ENCODE results near the gene VAMP2. TPM values are rescaled to one million over a fixed set of nuclear protein-coding genes. Genes with fewer than 3 reads are reported as not detected.
A peak's percentile ranks its signal among the peaks of the same experiment; 100 is the strongest.

The VAMP2 gene
- total and polyA plus RNA-seq, 10 of the 15 experiments (the other 5 are each of a cell fraction or from before 2014, with no cell fraction given) = 3.0 to 35.2 (median 25.0) TPM

DNA sequence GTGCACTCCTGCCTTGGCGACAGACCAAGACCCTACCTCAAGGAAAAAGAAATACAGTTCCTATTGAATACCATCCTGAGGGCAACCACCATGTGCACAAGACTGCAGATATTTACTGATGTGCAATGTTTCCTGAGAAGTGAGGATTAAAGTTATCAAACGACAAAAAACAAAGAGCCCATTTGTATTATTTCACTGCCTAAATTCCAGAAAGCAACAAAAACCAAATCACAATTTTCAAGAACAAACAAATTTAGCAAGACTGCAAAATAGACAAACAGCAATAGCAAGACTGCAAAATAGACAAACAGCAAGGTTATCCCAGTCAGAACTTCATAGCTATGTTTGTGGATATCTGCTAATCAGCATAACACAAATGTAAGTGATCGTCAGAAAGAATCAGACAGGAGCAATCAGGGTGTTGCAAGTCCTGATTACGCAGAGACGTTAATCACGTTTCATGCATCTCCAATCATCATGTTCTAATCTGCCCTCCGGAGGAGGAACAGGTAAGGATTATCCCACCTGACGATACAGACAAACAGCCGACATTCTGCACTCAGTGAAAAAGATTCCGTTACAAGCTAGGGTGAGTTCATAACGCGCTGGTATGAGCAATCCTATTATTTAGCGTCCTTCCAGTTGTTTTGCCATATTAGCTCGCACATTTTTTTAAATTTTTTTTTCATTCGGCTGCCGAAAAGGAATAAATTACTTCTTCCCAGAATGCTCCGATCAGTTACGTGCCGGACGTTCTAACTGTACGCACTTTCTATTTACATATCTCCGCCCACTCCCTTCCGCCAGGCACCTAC lies 10.5 kb upstream of the VAMP2 start (continued):
- TF ChIP-seq, protein P1, sequence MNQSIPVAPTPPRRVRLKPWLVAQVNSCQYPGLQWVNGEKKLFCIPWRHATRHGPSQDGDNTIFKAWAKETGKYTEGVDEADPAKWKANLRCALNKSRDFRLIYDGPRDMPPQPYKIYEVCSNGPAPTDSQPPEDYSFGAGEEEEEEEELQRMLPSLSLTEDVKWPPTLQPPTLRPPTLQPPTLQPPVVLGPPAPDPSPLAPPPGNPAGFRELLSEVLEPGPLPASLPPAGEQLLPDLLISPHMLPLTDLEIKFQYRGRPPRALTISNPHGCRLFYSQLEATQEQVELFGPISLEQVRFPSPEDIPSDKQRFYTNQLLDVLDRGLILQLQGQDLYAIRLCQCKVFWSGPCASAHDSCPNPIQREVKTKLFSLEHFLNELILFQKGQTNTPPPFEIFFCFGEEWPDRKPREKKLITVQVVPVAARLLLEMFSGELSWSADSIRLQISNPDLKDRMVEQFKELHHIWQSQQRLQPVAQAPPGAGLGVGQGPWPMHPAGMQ (IDR thresholded peaks at IDR 0.05; ENCODE audit: borderline replicate concordance) = peak; percentile 46; the same call in 1 of the 2 replicates
- no peak for TF ChIP-seq HDAC2 (IDR thresholded peaks at IDR 0.05)
- TF ChIP-seq, protein P2, sequence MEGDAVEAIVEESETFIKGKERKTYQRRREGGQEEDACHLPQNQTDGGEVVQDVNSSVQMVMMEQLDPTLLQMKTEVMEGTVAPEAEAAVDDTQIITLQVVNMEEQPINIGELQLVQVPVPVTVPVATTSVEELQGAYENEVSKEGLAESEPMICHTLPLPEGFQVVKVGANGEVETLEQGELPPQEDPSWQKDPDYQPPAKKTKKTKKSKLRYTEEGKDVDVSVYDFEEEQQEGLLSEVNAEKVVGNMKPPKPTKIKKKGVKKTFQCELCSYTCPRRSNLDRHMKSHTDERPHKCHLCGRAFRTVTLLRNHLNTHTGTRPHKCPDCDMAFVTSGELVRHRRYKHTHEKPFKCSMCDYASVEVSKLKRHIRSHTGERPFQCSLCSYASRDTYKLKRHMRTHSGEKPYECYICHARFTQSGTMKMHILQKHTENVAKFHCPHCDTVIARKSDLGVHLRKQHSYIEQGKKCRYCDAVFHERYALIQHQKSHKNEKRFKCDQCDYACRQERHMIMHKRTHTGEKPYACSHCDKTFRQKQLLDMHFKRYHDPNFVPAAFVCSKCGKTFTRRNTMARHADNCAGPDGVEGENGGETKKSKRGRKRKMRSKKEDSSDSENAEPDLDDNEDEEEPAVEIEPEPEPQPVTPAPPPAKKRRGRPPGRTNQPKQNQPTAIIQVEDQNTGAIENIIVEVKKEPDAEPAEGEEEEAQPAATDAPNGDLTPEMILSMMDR (IDR thresholded peaks at IDR 0.05 in 2 of 3, conservative IDR thresholded peaks at IDR 0.05 in 1 of 3; ENCODE audit: control insufficient read depth in 2 of 3, extremely low read depth in 1 of 3, insufficient read depth in 1 of 3, low read depth in 3 of 3, low read length in 3 of 3) = no peak
- TF ChIP-seq, protein P3, sequence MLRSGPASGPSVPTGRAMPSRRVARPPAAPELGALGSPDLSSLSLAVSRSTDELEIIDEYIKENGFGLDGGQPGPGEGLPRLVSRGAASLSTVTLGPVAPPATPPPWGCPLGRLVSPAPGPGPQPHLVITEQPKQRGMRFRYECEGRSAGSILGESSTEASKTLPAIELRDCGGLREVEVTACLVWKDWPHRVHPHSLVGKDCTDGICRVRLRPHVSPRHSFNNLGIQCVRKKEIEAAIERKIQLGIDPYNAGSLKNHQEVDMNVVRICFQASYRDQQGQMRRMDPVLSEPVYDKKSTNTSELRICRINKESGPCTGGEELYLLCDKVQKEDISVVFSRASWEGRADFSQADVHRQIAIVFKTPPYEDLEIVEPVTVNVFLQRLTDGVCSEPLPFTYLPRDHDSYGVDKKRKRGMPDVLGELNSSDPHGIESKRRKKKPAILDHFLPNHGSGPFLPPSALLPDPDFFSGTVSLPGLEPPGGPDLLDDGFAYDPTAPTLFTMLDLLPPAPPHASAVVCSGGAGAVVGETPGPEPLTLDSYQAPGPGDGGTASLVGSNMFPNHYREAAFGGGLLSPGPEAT (IDR thresholded peaks at IDR 0.05; ENCODE audit: low read depth) = peak; percentile 90
- peak; percentile 99 for TF ChIP-seq HDAC6 (IDR thresholded peaks at IDR 0.05; ENCODE audit: unreplicated experiment)
- peak; percentile 82; the same call in 1 of the 2 replicates for TF ChIP-seq MYB (IDR thresholded peaks at IDR 0.05; ENCODE audit: borderline replicate concordance, low read depth, low read length)
- TF ChIP-seq MTA3 (IDR thresholded peaks at IDR 0.05; ENCODE audit: borderline replicate concordance, low read length) = peak; percentile 100
- TF ChIP-seq, protein P4, sequence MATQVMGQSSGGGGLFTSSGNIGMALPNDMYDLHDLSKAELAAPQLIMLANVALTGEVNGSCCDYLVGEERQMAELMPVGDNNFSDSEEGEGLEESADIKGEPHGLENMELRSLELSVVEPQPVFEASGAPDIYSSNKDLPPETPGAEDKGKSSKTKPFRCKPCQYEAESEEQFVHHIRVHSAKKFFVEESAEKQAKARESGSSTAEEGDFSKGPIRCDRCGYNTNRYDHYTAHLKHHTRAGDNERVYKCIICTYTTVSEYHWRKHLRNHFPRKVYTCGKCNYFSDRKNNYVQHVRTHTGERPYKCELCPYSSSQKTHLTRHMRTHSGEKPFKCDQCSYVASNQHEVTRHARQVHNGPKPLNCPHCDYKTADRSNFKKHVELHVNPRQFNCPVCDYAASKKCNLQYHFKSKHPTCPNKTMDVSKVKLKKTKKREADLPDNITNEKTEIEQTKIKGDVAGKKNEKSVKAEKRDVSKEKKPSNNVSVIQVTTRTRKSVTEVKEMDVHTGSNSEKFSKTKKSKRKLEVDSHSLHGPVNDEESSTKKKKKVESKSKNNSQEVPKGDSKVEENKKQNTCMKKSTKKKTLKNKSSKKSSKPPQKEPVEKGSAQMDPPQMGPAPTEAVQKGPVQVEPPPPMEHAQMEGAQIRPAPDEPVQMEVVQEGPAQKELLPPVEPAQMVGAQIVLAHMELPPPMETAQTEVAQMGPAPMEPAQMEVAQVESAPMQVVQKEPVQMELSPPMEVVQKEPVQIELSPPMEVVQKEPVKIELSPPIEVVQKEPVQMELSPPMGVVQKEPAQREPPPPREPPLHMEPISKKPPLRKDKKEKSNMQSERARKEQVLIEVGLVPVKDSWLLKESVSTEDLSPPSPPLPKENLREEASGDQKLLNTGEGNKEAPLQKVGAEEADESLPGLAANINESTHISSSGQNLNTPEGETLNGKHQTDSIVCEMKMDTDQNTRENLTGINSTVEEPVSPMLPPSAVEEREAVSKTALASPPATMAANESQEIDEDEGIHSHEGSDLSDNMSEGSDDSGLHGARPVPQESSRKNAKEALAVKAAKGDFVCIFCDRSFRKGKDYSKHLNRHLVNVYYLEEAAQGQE (IDR thresholded peaks at IDR 0.05; ENCODE audit: low read depth, low read length) = peak; percentile 48; the same call in 1 of the 2 replicates
- TF ChIP-seq, protein P5, sequence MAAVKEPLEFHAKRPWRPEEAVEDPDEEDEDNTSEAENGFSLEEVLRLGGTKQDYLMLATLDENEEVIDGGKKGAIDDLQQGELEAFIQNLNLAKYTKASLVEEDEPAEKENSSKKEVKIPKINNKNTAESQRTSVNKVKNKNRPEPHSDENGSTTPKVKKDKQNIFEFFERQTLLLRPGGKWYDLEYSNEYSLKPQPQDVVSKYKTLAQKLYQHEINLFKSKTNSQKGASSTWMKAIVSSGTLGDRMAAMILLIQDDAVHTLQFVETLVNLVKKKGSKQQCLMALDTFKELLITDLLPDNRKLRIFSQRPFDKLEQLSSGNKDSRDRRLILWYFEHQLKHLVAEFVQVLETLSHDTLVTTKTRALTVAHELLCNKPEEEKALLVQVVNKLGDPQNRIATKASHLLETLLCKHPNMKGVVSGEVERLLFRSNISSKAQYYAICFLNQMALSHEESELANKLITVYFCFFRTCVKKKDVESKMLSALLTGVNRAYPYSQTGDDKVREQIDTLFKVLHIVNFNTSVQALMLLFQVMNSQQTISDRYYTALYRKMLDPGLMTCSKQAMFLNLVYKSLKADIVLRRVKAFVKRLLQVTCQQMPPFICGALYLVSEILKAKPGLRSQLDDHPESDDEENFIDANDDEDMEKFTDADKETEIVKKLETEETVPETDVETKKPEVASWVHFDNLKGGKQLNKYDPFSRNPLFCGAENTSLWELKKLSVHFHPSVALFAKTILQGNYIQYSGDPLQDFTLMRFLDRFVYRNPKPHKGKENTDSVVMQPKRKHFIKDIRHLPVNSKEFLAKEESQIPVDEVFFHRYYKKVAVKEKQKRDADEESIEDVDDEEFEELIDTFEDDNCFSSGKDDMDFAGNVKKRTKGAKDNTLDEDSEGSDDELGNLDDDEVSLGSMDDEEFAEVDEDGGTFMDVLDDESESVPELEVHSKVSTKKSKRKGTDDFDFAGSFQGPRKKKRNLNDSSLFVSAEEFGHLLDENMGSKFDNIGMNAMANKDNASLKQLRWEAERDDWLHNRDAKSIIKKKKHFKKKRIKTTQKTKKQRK (IDR thresholded peaks at IDR 0.05; ENCODE audit: low read depth, low read length) = peak; percentile 59; the same call in 1 of the 2 replicates
- TF ChIP-seq, protein P6, sequence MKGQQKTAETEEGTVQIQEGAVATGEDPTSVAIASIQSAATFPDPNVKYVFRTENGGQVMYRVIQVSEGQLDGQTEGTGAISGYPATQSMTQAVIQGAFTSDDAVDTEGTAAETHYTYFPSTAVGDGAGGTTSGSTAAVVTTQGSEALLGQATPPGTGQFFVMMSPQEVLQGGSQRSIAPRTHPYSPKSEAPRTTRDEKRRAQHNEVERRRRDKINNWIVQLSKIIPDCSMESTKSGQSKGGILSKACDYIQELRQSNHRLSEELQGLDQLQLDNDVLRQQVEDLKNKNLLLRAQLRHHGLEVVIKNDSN (IDR thresholded peaks at IDR 0.05; ENCODE audit: borderline replicate concordance, extremely low read length, insufficient read depth, low read depth, low read length) = peak; percentile 10
- peak; percentile 100 for TF ChIP-seq BACH1 (IDR thresholded peaks at IDR 0.05; ENCODE audit: borderline replicate concordance)
- TF ChIP-seq CBX5 (IDR thresholded peaks at IDR 0.05; ENCODE audit: low read depth) = peak; percentile 98
- TF ChIP-seq SMAD1 (IDR thresholded peaks at IDR 0.05; ENCODE audit: low read depth, partially characterized antibody) = peak; percentile 100
- TF ChIP-seq POU2F2 (IDR thresholded peaks at IDR 0.05; ENCODE audit: borderline replicate concordance, low read depth, low read length) = peak; percentile 100

Data from GM12878 (cell line).